HG02763 (cell line): ENCODE results near the gene FAM83C.

Experiments used
- ATAC-seq: cut with Tn5 transposase; IDR thresholded peaks from one replicate; pipeline ENCODE4 v1.9.1; 2021; ENCODE audit warnings: mild to moderate bottlenecking, moderate library complexity; ENCODE audit not compliant: unreplicated experiment

Gene FAM83C

DNA sequence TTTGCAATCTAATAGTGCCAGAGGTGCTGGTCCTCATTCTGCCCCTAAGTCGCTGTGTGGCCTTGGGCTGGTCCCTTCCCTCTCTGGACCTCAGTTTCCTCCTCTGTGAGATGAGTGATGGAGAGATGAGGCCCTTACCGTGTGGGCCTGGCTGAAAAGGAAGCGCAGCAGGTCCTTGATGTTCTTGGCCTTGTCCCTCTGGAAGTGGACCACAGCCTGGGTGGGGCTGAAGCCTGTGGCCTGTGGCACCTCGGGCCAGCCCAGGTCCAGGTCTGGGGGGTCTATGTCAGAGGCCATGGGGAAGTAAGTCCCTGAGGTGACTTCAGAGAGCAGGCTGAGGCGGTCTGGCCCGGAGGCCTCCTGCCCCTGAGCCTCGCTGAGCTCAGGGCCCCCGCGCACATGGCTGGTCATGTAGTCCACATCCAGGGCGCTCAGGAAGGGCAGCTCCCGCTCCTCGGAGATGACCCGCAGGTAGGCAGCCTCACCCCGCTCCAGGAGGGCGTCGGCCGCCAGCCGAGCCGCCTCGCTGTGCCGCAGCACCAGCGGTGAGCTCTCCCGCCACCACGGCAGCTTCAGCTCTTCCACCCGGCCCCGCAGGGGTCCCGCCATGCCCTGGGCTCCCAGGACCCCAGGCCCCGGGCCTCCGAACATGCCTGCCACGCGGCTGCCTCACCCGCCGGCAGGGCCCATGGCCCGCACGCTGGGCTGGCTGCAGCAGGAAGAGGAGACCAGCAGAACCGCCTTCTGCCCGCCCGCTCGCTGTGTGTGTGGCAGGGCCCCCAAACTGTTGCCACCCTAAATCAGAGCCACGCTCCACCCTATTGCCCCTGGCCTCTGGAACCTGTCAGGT is at the start of gene FAM83C:
FAM83C (minus strand) TSS at position 772 of the 850 bp plus-strand sequence; CDS start at position 651, 121 bp downstream.
- no peak for ATAC-seq

DNA sequence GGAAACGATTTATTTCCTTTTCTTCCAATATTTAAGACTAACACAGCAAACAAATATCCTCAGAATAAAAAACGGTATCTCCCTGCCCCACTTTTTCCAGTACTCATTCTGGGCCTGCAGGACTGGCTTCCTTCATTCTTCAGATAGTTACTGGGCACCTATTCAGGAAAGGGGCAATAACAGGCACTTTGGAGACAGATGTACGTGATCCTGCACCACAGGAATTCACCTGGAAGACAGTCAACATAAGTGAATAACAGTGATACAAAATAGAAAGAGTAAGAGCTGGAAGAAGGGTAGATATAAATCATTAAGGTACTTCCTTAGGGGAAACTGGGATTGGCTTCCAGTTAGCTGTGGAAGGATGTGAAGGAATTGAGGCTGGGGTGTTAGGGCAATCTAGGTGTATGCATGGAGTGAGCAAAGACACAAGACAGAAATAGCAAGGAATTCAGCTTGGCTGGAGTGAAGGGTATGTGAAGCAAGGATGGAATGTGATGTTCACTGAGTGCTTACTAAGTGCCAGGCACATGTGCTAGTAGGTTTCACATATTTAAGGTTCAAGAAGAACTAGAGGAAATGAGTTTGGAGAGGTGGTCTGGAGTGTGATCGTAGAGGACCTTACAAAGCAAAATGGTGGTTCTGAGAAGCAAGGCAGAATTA is 49.3 kb upstream of the FAM83C start:
- ATAC-seq: no peak

DNA sequence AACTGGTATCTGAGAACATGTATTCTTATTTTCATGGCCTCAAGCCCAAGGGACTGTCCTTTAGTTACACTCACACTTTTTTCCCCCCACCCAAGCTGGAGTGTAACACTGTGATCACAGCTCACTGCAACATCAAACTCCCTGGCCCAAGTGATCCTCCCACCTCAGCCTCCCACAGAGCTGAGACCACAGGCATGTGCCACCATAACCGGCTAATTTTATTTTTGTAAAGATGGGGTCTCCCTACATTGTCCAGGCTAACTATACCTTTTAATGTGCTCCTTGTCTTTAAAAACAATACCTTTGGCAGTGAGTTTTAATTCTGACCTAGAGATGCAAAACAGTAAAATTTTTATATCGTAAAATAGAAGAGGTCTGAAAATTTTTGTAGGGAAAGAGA is 48.2 kb upstream of the FAM83C start:
- no peak for ATAC-seq

DNA sequence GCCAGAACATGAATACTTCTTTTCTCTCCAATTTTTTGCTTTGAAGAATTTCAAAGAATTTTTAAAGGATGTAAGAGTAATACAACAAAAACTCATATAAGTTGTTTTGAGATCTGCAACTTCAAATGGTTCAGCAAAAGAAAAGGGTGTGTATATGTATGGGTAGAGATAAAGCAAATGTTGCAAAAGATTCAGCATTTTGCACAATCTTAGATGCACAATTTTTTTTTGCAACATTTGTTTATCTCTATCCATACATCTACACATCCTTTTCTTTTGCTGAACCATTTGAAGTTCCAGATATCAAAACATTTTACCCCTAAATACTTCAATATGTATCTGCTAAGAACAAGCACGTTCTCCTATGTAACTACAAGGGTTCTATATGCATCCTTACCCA is 47.4 kb upstream of the FAM83C start:
- no peak for ATAC-seq

DNA sequence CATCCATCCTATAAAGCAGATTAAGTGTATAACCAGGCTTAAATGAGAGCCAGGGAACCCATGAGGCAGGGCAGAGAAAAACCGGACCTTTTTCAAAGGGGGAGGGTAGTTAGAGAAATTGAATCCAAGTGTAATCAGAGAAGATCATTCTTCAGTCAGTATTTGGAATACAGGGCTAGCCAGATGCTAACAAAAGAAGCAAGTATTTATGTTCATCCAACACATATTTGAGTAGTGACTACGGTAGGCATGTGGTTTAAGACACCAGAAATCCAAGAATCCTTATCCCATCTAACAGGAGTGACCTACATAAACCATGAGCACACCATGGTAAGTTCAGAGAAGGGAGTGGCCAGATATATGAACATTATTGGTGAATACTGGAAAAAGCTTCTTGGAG is 46.8 kb upstream of the FAM83C start:
- no peak for ATAC-seq

DNA sequence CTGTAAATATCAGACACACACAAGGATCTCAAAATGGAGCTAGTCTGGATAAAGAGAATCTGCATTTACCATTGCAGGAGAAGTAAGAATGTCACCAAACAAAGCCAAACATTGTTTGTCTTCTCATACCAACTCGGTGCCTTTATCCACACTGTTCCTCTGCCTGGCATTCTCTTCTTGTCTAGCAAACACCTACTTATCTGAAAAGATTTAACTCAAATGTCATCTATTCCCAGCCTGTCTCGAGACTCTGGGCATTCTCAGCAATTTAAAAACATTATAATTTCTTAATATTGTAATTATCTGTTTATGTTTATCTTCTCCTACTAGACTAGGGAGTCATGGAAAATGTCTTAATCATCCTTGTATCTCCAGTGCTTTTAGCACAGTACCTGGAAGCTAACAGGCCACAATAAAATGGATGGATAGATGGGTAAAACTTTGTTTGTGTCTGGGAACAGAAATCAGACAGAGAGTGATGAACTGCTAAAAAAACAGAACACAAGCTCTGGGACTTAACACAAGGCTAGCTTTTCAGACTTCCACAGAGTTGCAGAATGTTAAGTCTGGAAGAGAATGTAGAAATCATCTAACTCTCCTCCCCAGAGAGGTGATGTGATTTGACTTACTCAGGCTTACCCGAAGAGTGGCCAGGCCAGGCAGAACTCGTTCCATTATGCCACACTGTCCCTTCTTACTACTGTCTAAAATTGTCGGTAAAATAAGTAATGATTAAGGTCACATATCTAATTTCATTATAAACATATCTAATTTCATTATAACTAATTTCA is 42.3 kb upstream of the FAM83C start:
- no peak for ATAC-seq

DNA sequence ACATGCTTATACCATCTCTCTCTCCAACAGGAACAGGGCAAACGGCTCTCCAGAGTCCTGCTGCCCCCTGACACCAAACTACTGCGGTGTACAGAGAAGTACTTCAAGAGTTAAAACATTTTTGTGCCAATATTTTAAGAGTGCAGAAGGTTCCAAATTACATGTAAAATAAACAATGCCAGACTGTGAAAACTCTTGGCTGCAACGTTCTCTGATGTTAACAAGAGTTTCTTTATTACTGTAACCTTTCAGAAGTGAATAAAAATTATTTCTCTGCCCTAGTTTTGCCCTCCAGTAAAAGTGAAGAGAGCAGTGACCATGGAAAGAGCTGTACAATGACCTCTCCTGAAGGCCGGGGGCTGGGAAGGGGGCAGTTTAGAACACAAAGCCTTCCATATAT is 41.4 kb upstream of the FAM83C start:
- no peak for ATAC-seq

DNA sequence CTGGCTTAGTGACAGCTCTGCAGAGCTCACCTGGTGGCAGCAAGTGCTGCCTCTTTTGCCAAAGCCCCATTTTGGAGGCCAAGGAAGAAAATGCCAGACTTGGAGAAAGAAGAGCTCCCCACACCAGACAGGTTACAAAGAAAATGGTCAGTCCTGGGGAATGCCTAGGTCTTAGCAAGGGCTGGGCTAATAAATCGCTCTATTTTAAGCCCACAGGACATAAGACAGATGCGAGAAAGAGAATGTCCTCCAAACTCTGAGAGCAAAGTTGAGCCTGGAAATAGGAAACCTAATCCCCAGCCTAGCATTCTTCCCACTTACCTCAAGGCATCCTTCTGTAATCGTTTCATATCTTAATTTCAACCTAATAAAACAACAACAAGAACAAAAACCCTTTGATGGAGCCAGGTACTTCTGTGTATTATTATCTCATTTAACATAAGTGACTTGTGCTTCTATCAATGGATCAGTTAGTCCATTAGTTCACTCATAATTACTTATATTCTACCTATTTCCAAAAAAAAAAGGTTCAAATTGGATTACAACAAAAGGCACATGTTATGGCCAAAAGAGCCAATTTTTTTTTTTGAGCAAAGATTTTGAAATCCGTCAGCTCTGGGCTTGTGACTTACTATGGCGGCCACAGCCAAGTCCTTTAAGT is 40.4 kb upstream of the FAM83C start:
- ATAC-seq: no peak

DNA sequence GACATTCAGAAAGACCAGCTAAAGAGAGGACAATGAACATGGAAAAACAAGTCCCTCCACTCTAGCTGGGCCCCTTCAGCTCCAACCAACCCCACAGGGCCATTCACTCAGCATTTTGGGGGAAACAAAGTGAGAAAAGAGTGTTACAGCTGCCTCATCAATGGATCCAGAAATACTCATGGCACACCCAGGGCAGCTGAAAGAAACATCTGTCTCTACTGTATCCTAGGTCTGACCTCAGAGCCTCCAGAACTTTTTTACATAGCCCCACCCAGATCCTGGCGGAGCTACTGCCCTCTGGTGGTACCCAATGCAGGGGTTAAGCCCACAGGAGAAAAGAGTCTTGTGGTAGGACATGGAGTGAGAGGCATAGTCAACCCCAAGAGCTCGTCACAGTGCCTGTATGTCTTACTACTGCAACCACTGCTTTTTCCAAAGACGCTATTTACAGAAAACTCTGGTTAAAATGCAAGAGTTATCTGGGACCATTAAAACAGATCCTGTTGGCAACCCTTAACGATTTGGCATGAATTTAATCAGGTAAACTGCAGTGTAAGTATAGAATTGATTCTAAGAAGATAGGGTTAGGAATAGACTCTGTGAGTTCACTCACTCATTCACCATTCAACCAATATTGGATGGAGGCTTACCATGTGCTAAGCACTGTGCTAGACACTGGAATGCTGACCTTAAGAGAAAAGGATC is 37.4 kb upstream of the FAM83C start:
- ATAC-seq: no peak

DNA sequence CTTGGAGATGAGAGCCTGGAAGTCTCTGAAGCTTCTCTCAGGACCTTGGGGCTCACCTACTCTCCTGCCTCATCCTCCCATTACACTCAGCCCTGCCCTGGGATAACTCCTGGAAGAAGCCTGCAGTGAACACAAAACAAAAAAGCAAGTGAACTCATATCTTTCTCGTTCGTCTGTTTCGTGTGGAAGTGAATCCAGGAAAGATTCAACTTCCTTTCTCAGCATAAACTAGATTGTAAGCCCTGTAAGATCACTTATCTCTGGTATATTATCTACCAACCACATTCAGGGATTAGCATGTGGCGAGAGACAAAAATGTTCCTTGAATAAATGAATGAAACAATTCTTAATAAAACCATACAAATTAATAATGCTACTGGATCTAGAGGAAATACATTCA is 36.5 kb upstream of the FAM83C start:
- ATAC-seq: no peak

DNA sequence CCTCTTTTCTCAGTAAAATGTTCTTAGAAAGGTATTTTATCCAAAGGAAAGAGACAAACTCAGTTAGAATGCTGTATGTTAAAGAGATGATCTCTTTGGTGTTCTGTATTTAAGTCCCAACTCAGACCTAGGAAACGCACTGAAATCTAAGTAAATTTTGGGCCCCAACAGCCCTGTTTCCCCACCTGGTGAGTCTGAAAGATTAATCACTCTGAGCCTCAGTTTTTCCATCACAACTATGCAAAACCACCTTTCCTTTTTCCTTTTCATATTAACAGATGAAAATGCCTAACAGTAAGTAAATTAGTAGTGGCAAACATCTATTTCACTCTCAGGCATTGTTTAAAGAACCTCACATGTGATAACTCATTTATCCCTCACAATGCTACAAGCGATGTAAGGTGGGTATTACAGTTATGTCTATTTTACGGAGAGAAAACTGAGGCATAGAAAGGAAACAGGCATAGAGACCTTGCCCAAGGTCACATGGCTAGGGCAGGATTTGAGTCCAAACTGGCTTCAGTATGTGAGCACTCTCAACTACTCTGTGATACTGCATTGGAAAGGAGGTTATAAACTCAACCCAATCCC is 36.0 kb upstream of the FAM83C start:
- ATAC-seq: no peak

DNA sequence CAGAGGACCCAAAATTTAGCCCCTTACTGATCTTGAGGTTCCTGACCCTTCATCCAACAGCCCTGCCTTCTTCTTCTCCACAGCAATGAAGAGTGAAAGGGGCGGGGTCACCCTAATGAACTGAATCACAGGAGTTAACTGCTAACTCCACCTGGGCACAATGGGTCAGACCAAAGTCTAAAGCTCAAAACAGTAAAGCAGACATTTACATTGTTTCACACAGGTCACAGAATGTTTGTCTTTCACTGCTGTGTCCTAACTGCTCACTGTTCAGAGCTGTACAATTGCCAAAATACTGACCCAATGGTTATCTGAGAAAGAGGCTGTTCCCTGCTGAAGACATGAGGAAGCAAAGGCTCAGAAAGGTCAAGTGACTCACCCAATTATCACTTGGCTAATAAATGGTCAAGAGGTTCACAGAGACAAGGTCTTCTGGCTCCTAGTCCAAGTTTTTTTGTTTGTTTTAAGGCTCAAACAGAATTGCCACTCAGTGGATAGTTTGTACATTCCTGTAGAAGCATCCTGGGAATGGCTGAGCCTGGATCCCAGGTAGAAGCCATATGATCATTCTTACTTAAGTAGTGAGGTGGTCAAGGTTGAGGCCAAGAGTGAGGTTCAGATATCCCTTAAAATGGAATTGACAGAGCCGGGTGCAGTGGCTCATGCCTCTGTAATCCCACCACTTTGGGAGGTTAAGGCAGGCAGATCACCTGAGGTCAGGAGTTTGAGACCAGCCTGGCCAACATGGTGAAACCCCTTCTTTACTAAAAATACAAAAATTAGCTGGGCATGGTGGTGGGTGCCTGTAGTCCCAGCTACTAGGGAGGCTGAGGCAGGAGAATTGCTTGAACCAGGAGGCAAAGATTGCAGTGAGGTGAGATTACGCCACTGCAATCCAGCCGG is 35.1 kb upstream of the FAM83C start:
- ATAC-seq: no peak

DNA sequence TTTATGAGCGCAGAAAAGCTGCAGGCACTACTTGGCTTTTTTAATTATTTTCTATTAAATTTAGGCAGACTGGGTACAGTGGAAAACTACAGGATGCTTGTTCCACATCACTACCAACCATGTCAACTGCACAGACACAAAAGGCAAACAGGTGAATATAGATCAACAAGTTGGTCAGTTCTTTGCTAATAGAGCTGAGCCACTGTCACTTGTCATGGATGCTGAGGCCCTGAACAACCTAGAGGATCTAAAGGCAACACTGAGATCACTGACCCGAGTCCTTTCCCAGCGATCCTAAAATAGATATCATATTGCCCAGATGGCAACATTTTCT is 34.5 kb upstream of the FAM83C start:
- no peak for ATAC-seq

DNA sequence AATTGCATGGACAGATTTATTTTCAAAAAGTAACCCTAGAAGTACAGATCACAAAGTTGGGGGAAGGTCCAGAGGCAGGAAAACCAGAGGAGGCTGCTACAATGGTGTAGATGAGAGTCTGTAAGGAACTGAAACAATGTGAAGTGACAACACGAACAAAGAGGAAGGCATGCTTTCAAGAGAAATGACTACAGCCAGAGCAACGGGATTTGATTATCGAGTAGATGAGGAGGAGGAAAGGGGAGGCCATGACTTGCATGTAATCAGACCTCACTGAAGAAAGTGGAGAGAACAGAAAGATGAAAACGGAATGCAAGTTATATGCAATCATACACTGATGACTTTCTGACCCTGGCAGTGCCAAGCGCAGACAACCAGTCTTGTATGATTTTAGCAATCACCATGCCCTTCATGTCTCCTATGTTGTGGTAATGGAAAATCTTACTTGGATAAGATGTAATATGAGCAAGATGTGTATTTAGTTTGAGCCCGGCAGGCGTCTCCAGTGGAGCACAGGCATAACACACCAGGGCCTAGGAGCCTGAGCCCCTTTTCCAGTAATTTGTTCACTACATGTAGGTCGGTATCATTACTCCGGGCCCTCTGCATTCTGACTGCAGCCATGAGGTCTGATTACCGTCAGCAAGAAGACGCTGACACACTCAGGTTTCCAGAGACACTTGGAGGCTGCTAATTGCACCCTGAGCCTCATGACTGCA is 34.0 kb upstream of the FAM83C start:
- ATAC-seq: no peak

DNA sequence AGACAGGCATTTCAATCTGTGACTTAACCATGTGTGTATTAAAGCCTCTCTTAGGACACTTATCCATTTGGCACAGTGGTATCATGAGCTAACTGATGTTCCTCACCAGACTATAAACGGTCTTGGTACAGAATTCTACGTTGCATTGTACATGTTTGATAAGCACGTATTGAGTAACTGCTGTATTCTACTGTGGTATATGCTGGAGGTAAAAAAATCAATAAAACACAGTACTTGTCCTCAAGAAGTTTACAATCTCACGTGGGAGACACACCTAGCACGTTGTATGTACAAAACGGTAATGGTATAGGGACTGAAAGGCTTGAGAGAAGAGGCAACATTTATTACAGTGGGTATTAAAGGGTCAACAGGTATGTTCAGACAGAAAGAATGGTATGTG is 33.2 kb upstream of the FAM83C start:
- no peak for ATAC-seq

DNA sequence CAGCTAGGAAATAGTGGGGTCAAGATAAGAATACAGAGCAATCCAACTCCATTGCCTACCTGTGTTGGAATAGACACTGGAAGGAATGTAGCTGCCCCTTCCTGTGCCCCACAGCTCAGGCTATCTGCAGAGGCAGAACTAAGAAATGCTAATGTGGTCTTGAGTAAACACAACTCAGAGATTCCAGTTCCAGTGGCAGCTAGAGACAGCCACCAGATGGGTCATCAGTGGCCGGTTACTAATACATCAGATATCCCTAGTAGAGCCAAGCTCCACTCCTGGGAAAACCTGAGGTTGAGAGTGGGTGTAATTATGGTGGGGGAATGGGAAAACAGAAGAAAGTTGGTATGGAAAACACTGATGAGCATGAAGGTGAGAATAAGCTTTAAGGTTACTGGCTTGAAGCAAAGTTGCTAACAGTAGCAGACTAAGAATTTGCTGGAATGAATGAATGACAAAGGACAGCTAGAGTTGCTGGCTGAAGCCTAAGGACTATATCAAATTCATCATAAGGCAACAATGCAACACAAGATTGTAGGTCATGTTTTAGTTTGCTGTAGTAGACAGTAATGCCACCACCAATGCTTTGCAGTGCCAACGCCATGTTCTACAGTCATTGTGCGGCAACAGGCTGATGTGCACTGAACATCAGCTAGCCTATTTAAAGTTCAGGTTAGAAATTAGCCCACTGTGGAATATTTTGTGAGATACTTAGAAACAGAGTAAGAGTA is 28.3 kb upstream of the FAM83C start:
- ATAC-seq: no peak

DNA sequence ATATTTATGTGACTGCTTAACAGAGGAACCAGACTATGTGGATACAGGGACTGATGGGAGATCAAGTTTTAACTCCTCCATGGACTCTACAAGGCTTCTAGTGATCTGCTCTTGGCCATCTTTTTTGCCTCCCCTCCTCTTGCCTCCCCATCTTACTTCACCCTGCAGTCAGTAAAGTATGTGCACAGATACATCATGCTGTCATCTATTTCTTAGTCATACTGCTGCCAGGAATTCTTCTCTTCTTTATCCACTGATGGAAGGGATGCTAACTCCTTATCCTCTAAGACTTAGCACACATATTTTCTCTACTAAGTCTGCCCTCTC is 27.6 kb upstream of the FAM83C start:
- no peak for ATAC-seq

DNA sequence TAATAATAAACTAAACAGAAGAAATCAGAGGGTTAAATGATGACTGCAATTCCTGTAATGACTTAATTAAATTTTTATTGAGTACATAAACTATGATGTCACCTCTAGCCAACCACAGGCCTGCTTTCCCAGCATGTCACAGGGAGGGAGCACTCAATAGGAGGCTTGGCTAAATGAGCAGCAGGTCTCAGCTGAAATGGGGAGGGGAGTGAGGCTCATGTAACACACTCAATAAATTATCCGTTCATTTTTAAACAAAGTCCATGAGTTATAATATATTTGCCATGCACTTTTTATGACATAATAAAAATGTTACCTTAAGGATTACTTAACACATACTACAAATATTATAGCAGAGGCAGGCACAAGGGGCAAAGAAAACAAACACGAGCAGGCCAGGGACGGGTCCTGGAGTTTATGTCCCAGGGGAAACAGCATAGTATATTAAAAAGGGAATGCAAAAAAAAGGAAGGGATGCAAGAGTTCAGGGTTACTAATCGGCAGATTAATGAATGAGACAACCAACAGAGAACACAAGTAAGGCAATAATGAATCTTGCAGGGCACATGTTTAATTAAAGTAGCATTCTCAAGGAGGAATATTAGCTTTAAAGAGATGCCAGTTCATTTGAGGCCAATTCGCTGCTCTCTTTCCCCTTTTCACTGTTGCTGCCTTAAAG is 27.1 kb upstream of the FAM83C start:
- no peak for ATAC-seq
